GM21423 (cell line): ENCODE results near the gene SH2D3C.

Experiments
- ATAC-seq: cut with Tn5 transposase; IDR thresholded peaks from one replicate; pipeline ENCODE4 v1.9.1; 2021; ENCODE audit warnings: mild to moderate bottlenecking, moderate library complexity; ENCODE audit not compliant: unreplicated experiment

The SH2D3C gene

DNA sequence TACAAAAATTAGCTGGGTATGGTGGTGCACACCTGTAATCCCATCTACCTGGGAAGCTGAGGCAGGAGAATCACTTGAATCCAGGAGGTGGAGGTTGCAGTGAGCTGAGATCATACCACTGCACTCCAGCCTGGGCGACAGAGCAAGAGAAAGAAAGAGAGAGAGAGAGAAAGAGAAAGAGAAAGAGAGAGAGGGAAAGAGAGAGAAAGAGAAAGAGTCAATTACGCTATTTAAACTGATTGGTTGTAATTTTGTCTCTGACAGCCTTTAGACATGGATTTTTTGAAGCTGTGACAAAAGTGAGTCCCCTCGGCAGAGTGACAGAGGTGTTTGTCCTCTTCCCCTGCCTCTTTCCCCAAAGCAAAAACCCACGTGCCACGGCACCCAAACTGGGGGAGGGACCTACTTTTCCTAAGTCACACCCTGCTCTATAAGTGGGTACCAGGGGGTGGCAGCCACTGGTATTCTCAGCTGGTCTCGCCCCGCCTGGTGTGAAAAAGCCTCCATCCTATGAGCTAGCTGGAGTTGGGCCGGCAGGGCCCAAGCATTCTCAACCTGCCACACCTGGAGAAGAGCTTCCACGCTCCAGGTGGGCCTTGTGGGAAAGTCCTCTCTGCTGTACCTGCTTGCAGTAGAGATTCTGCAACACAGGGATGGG, 75.0 kb downstream of the SH2D3C start:
- no peak for ATAC-seq

DNA sequence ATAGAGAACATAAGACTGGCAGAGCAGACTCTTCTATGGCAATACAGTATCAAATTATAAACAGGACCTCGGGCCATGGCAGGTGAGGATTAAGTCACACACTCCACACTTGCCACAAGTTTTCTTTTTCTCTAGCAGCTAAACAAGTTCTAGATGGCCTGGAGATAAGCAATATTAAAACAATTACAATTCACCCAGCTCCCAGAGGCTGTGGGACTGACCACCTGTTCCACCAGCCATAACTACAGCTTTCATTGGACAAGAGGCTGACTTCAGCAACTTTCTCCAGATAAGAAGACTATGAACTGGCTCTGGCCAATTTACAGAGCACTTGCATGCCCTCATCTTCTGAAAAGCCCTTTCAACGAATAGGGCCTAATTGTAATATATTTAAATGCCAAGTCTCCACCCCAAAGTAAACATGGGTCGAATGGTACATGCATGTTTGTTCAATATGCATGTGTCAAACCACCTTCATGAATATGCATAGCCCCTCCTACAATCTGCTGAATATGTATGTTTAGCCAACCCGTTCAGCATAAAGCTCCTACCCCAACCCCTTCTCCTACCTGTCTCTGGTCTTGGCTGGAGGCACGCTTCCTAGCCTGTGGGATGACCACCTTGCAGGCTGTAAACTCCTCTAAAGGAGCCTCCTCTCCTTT, 77.7 kb downstream of the SH2D3C start:
- ATAC-seq = no peak

DNA sequence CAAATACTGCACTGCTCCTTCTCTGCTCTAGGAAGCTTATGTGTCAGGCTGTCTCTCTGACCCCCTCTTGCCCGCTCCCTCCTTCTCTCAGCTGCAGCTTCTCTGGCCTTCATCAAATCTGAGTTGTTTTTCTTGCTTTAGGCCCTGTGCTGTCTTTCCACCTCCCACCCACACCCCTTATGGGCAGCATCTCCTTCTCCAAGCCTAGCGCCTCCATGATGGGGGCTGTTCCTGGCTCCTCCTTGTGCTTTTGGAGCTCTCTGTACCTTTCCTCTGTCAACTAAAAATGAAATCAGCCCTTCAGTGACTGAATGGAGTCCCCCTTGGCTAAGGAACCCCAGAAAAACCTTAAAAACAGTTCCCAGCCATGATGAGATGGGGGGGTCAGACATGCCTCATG, 78.3 kb downstream of the SH2D3C start:
- ATAC-seq = no peak

DNA sequence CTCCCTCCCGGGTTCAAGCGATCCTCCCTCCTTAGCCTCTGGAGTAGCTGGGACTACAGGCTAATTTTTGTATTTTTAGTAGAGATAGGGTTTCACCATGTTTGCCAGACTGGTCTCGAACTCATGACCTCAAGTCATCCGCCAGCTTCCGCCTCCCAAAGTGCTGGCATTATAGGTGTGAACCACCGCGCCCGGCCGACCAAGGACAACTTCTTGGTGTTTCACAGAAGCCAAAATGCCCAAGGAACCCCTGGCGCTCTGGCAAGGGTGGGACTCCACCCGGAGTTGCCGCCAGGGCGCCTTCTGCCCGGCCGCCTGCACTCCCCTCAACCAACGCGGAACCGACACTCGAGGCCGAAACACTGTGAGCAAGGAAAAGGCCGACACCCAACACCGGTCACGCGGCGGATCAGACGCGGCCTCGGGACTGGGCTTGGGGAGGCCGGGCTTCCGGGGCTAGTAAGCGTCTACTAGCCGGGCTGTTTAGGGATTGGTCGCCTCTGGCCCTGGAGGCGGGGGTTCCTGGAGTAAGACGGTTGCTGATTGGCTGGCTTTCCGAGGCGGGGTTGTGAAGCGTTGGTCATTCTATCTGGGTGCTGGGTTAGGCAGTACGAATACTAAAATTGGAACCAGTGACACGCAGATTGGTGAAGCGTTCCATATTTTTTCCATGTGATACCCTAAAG, 79.3 kb downstream of the SH2D3C start:
- peak; percentile 88 for ATAC-seq

DNA sequence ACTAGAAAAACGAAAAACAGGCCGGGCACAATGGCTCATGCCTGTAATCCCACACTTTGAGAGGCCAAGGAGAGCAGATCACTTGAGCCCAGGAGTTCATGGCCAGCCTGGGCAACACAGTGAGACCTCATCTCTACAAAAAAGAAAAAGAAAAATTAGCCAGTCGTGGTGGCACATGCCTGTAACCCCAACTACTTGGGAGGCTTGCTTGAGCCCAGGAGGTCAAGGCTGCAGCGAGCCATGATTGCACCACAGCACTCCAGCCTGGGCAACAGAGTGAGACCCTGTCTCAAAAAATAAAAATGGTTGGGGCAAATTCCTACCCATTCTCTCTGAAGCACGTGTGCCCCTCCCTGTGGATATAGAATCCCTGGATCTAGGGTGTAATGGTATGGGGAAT, 80.1 kb downstream of the SH2D3C start:
- no peak for ATAC-seq

DNA sequence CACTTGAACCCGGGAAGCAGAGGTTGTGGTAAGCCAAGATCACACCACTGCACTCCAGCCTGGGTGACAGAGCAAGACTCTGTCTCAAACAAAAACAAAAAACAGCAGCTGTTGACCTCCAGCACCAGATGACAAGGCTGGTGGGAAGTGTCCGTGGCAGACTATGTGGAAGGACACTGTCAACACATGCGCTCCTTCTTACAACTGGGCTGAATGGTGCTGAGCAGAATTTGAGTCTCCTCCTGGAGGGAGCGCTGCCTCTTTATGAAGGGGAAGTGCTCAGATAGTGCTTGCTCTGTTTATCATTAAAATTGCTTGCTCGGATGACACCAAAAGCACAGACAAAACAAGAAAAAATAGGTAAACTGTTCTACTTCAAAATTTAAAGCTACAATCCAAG, 80.9 kb downstream of the SH2D3C start:
- no peak for ATAC-seq

DNA sequence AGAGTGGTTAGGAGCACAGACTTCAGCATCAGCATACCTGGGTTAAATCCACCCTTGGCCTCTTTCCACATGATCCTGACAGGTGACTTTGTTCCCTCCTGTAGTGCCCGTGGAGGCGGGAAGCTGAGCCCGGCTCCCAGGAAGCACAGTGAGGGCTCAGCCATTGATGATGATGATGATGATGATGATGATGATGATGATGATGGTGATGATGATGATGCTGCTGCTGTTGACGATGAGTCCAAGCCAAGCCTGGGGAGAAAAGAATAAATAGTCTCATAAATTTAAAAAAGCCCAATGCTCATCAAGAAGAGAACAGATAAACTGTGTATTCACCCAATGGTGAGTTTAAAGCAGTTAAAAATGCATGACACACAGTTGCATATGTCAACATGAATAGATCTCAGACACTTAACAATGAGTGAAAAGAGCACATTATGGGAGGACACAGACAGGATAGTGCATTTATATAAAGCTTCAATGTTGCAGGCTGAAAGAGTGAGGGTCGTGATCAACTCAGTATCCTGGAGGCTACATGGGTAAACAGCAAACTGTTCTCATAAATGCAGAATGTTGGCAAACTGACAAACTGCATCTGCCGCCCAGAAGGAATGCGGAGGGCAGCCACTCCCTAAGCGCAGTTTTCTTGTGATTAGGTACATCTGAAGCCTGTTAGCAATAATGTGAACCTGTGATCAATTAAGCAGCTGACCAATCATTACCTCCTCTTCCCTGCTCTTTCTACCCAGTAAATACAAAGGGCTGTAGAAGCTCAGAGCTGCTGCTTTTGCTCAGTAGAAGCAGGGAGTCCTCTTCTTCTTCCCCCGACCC, 83.4 kb downstream of the SH2D3C start:
- ATAC-seq = no peak

DNA sequence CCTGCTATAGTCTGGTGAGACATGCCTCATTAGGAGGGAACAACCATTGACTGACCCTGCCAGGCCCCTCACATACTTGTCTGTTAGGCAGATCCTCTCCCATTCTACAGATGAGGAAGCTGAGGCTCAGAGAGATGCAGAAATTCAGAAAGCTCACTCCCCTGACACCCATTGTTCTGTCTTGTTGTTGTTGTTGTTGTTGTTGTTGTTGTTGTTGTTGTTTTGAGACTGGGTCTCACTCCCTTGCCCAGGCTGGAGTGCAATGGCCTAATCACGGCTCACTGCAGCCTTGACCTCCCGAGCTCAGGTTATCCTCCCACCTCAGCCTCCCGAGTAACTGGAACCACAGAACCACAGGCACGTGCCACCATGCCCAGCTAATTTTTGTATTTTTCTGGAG, 84.8 kb downstream of the SH2D3C start:
- ATAC-seq = no peak

DNA sequence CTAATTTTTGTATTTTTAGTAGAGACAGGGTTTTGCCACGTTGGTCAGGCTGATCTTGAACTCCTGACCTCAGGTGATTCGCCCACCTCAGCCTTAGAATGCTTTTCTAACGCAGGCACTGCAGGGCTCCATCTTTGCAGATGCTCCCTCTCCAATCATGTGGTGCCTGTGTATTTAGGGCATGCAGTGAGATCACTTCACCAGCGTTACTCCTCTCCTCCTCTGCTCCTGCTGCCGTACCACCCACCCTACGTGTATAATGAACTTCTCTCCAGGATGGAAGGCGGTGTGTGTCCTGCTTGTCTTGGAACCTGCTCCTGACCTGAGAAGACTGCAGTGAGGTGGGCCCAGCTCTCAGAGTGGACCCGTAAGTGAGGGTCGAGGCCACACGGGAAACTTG, 85.3 kb downstream of the SH2D3C start:
- no peak for ATAC-seq

DNA sequence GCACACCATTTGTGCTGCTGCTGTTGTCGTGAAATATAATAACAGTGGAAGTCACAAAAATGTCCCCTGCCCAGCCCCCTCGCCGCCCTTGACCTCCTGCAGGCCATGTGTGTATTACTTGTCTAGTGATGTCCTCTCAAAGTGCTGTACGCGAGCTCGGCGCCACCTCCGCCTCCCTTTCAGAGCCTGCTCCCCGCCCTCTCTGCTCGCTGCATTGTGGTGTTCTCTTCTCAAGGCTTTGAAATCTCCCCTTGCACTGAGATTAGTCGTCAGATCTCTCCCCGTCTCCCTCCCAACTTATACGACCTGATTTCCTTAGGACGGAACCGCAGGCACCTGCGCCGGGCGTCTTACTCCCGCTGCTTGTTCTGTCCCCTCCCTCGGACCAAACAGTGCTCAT, 86.4 kb downstream of the SH2D3C start:
- no peak for ATAC-seq

DNA sequence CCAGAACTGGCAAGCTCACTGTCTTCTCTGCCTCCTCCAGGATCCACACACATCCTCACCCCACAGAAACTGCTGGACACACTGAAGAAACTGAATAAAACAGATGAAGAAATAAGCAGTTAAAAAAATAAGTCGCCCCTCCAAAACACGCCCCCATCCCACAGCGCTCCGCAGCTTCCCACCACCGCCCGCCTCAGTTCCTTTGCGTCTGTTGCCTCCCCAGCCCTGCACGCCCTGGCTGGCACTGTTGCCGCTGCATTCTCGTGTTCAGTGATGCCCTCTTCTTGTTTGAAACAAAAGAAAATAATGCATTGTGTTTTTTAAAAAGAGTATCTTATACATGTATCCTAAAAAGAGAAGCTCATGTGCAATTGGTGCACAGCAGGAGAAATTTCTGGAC, 87.7 kb downstream of the SH2D3C start:
- ATAC-seq = no peak

DNA sequence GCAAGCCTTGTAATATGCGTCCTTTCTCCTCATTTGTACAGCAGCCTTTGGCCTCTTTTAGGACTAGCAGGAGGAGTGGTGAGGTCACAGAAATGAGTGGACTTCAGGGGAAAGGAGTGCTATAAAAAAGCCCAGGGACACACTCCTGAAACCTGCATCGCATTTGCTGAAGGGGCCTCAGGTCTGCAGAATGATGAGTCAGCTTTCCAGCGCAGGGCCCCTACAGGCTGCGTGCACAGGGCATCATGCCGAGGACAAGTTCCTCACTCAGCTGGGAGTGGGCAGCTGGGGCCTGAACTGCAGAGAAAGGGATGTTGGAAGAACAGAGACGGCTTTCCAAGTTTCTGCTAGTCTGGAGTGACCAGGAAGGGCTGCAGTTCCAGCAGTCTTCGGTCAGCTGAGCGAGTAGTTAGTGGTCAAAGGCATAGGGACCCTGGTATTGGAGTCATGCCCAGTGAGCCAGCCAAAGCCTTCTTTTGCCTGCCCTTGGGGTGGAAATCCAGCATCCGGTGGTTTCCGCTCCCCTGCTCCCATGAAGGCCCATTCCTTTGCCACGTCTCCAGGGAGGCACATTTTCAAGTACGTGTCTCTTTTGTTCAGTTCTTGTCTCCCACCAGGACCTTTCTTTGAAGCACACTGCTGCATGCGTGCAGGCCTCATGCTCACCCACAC, 89.0 kb downstream of the SH2D3C start:
- no peak for ATAC-seq
